Neural progenitor cell (in vitro differentiated cells): ENCODE results near the gene PERM1. TPM values are rescaled to one million over a fixed set of nuclear protein-coding genes. Genes with fewer than 3 reads are reported as not detected.

ENCODE experiments used
- DNase-seq: peaks from one replicate; pipeline ENCODE4 v3.0.0-alpha.2; 2016; ENCODE audit warnings: low spot score
- H2AFZ ChIP-seq: fragments of 200-600 bp; sonication (generic); replicated peaks from 2 replicates; pipeline ENCODE4 v1.6.1; 2016; ENCODE audit warnings: antibody characterized with exemption
- H3F3A ChIP-seq: fragments of 200-600 bp; sonication (generic); 2 replicates; pipeline ENCODE4 v1.6.1; 2016; ENCODE audit warnings: antibody characterized with exemption, low read depth
- H3K27ac ChIP-seq: fragments of 200-600 bp; sonication (generic); 2 replicates; pipeline ENCODE4 v1.5.1; 2016; ENCODE audit warnings: mild to moderate bottlenecking
- H3K27me3 ChIP-seq: fragments of 200-600 bp; sonication (generic); 2 replicates; pipeline ENCODE4 v1.6.1; 2016; ENCODE audit warnings: mild to moderate bottlenecking, moderate library complexity
- H3K36me3 ChIP-seq: fragments of 200-600 bp; sonication (generic); 2 replicates; pipeline ENCODE4 v1.5.1; 2016
- H3K4me1 ChIP-seq: fragments of 200-600 bp; sonication (generic); 2 replicates; pipeline ENCODE4 v1.6.1; 2016; ENCODE audit warnings: mixed run types
- H3K4me2 ChIP-seq: fragments of 200-600 bp; sonication (generic); 2 replicates; pipeline ENCODE4 v1.6.1; 2016
- H3K4me3 ChIP-seq: fragments of 200-600 bp; sonication (generic); 2 replicates; pipeline ENCODE4 v1.5.1; 2016
- H3K79me2 ChIP-seq: fragments of 200-600 bp; sonication (generic); 2 replicates; pipeline ENCODE4 v1.6.1; 2016; ENCODE audit warnings: low read depth
- H3K9ac ChIP-seq: fragments of 200-600 bp; sonication (generic); 2 replicates; pipeline ENCODE4 v1.6.1; 2016
- H3K9me3 ChIP-seq: fragments of 200-600 bp; sonication (generic); 2 replicates; pipeline ENCODE4 v1.5.1; 2016; ENCODE audit warnings: low read depth
- H4K20me1 ChIP-seq: fragments of 200-600 bp; sonication (generic); 2 replicates; pipeline ENCODE4 v1.6.1; 2016; ENCODE audit warnings: low read depth
- H3K27ac Mint-ChIP-seq: 3 replicates; pipeline ENCODE4 v1.8.0; 2021; ENCODE audit warnings: mixed read lengths
- H3K27me3 Mint-ChIP-seq: 2 replicates; pipeline ENCODE4 v1.8.0; 2022; ENCODE audit warnings: low read depth, mild to moderate bottlenecking, inconsistent platforms, moderate library complexity, mixed read lengths; ENCODE audit not compliant: insufficient read depth
- H3K36me3 Mint-ChIP-seq: 3 replicates; pipeline ENCODE4 v1.8.0; 2021; ENCODE audit warnings: mixed read lengths
- H3K4me1 Mint-ChIP-seq: 3 replicates; pipeline ENCODE4 v1.8.0; 2021; ENCODE audit warnings: mixed read lengths
- H3K4me3 Mint-ChIP-seq: 3 replicates; pipeline ENCODE4 v1.8.0; 2021; ENCODE audit warnings: mild to moderate bottlenecking, moderate library complexity, mixed read lengths
- H3K9me3 Mint-ChIP-seq: 3 replicates; pipeline ENCODE4 v1.8.0; 2020; ENCODE audit warnings: mixed read lengths
- CTCF ChIP-seq: fragments of 200-600 bp; sonication (generic); IDR thresholded peaks from 2 replicates; pipeline ENCODE4 v1.5.1; 2017; ENCODE audit warnings: antibody characterized with exemption, mild to moderate bottlenecking
- EZH2 ChIP-seq: fragments of 200-600 bp; sonication (generic); IDR thresholded peaks from 2 replicates; pipeline ENCODE4 v1.6.1; 2017; ENCODE audit warnings: antibody characterized with exemption, mild to moderate bottlenecking, moderate library complexity
- EZH2phosphoT487 ChIP-seq: fragments of 200-600 bp; sonication (generic); IDR thresholded peaks from 2 replicates; pipeline ENCODE4 v1.6.1; 2017; ENCODE audit warnings: antibody characterized with exemption
- total RNA-seq: library from RNA; depleted of rRNA; stranded (reverse); fragments of >200 nt; gene quantifications from 2 replicates; pipeline ENCODE4 v1.2.3, GENCODE V29; 2015; ENCODE audit warnings: low replicate concordance

Gene PERM1
- total RNA-seq, 1 donor from 2014 or later = not detected

GRCh38 chr1:942411-942821 lies 39.5 kb downstream of the PERM1 start:
- no peaks in the 10 kb centered on the region for H3K36me3 ChIP-seq
- peak overlapping the region; percentile 46 for H3K4me3 ChIP-seq
- peaks cover 72% of the 10 kb centered on the region for H3K27me3 ChIP-seq
- peak; percentile 76 for DNase-seq
- Mint-ChIP-seq H3K27ac (no peak overlapping the region), H3K36me3 (peaks cover 11% of the 10 kb centered on the region), H3K4me3 (no peak overlapping the region), H3K9me3 (peaks cover 2% of the 10 kb centered on the region), H3K27me3 (peaks cover 36% of the 10 kb centered on the region), H3K4me1 (peaks cover 35% of the 10 kb centered on the region)
- H4K20me1 ChIP-seq = peaks cover 95% of the 10 kb centered on the region
- no peaks in the 10 kb centered on the region for H3K79me2 ChIP-seq
- no peak overlapping the region for H3K27ac ChIP-seq
- no peaks in the 10 kb centered on the region for H3K9me3 ChIP-seq
- peak overlapping the region; percentile 87 for H3K4me2 ChIP-seq
- H3K4me1 ChIP-seq = peaks cover 19% of the 10 kb centered on the region
- peaks cover 27% of the 10 kb centered on the region for H3F3A ChIP-seq
- no peak overlapping the region for H3K9ac ChIP-seq
- H2AFZ ChIP-seq = no peak overlapping the region
- TF ChIP-seq CTCF = no peak
- TF ChIP-seq EZH2 = peak; percentile 58

GRCh38 chr1:941588-942383 lies 40.1 kb downstream of the PERM1 start:
- Mint-ChIP-seq H3K4me1 (peaks cover 36% of the 10 kb centered on the region), H3K36me3 (peaks cover 6% of the 10 kb centered on the region), H3K27ac (no peak overlapping the region), H3K4me3 (peak overlapping the region; percentile 69), H3K9me3 (peaks cover 2% of the 10 kb centered on the region), H3K27me3 (peaks cover 33% of the 10 kb centered on the region)
- H3K9ac ChIP-seq = no peak overlapping the region
- no peaks in the 10 kb centered on the region for H3K79me2 ChIP-seq
- no peak overlapping the region for H2AFZ ChIP-seq
- peaks cover 79% of the 10 kb centered on the region for H3K27me3 ChIP-seq
- H4K20me1 ChIP-seq = peaks cover 93% of the 10 kb centered on the region
- no peaks in the 10 kb centered on the region for H3K9me3 ChIP-seq
- peaks cover 19% of the 10 kb centered on the region for H3K4me1 ChIP-seq
- no peaks in the 10 kb centered on the region for H3K36me3 ChIP-seq
- peaks cover 27% of the 10 kb centered on the region for H3F3A ChIP-seq
- H3K27ac ChIP-seq = no peak overlapping the region
- peak; percentile 80 for TF ChIP-seq EZH2
- TF ChIP-seq CTCF = no peak
- peak; percentile 52 for TF ChIP-seq EZH2phosphoT487
- peak overlapping the region; percentile 87 for H3K4me2 ChIP-seq
- DNase-seq = peak; percentile 93
- peak overlapping the region; percentile 46 for H3K4me3 ChIP-seq

- H3K4me3 ChIP-seq = peak overlapping the region; percentile 46
- H3K4me2 ChIP-seq = peak overlapping the region; percentile 87
These were observed 40.8 kb downstream of the PERM1 start for GRCh38 chr1:941015-941587.

More at GRCh38 chr1:941015-941587, 40.8 kb downstream of the PERM1 start:
- H3K27ac ChIP-seq = no peak overlapping the region
- TF ChIP-seq EZH2phosphoT487 (peak; percentile 94), CTCF (no peak), EZH2 (peak; percentile 78)
- peaks cover 95% of the 10 kb centered on the region for H4K20me1 ChIP-seq
- Mint-ChIP-seq H3K36me3 (peaks cover 6% of the 10 kb centered on the region), H3K4me1 (peaks cover 37% of the 10 kb centered on the region), H3K27me3 (peaks cover 33% of the 10 kb centered on the region), H3K27ac (no peak overlapping the region), H3K4me3 (peak overlapping the region; percentile 69), H3K9me3 (peaks cover 2% of the 10 kb centered on the region)
- no peaks in the 10 kb centered on the region for H3K9me3 ChIP-seq
- H2AFZ ChIP-seq = no peak overlapping the region
- H3K36me3 ChIP-seq = no peaks in the 10 kb centered on the region
- no peak overlapping the region for H3K9ac ChIP-seq
- H3K79me2 ChIP-seq = no peaks in the 10 kb centered on the region
- peaks cover 27% of the 10 kb centered on the region for H3F3A ChIP-seq
- peaks cover 86% of the 10 kb centered on the region for H3K27me3 ChIP-seq
- DNase-seq = no peak
- H3K4me1 ChIP-seq = peaks cover 19% of the 10 kb centered on the region
